ENCODE measurements around the gene ITGB3.

Gene ITGB3

GRCh38 chr17:47295037-47295873 is 41.6 kb downstream of the ITGB3 start:
- in situ Hi-C loops (cut with MboI; ENCODE audit: low sequenced_read_pairs), result no loop called here

- in situ Hi-C loops (cut with MboI; ENCODE audit: low sequenced_read_pairs), result no loop called here
These were observed 42.2 kb downstream of the ITGB3 start for GRCh38 chr17:47295874-47296255.

- in situ Hi-C loops (cut with MboI; ENCODE audit: low sequenced_read_pairs), result no loop called here
These were observed 44.2 kb downstream of the ITGB3 start for GRCh38 chr17:47297661-47298400.

GRCh38 chr17:47298712-47299111 is 45.1 kb downstream of the ITGB3 start:
- in situ Hi-C loops (cut with MboI; ENCODE audit: low sequenced_read_pairs), result no loop called here

GRCh38 chr17:47299239-47299910 is 45.7 kb downstream of the ITGB3 start:
- in situ Hi-C loops (cut with MboI; ENCODE audit: low sequenced_read_pairs), result no loop called here

GRCh38 chr17:47300718-47301117 is 47.1 kb downstream of the ITGB3 start:
- in situ Hi-C loops (cut with MboI; ENCODE audit: low sequenced_read_pairs), result no loop called here

- in situ Hi-C loops (cut with MboI; ENCODE audit: low sequenced_read_pairs), result no loop called here
These were observed 47.5 kb downstream of the ITGB3 start for GRCh38 chr17:47301161-47301560.

GRCh38 chr17:47301831-47302230 is 48.2 kb downstream of the ITGB3 start:
- in situ Hi-C loops (cut with MboI; ENCODE audit: low sequenced_read_pairs), result no loop called here

GRCh38 chr17:47304186-47304585 is 50.6 kb downstream of the ITGB3 start:
- in situ Hi-C loops (cut with MboI; ENCODE audit: low sequenced_read_pairs), result no loop called here

GRCh38 chr17:47305302-47305923 is 51.8 kb downstream of the ITGB3 start:
- in situ Hi-C loops (cut with MboI; ENCODE audit: low sequenced_read_pairs), result no loop called here

GRCh38 chr17:47310186-47310733 is 56.6 kb downstream of the ITGB3 start:
- in situ Hi-C loops (cut with MboI; ENCODE audit: low sequenced_read_pairs), result no loop called here

- in situ Hi-C loops (cut with MboI; ENCODE audit: low sequenced_read_pairs), result no loop called here
These were observed 57.8 kb downstream of the ITGB3 start for GRCh38 chr17:47311420-47311819.

- in situ Hi-C loops (cut with MboI; ENCODE audit: low sequenced_read_pairs), result no loop called here
These were observed 62.0 kb downstream of the ITGB3 start for GRCh38 chr17:47315451-47316266.

- in situ Hi-C loops (cut with MboI; ENCODE audit: low sequenced_read_pairs), result no loop called here
These were observed 62.7 kb downstream of the ITGB3 start for GRCh38 chr17:47316311-47316710.

- in situ Hi-C loops (cut with MboI; ENCODE audit: low sequenced_read_pairs), result no loop called here
These were observed 63.5 kb downstream of the ITGB3 start for GRCh38 chr17:47317119-47317518.

GRCh38 chr17:47318197-47318918 is 64.7 kb downstream of the ITGB3 start:
- in situ Hi-C loops (cut with MboI; ENCODE audit: low sequenced_read_pairs), result no loop called here

GRCh38 chr17:47320879-47321502 is 67.4 kb downstream of the ITGB3 start:
- in situ Hi-C loops (cut with MboI; ENCODE audit: low sequenced_read_pairs), result no loop called here

GRCh38 chr17:47323382-47324223 is 70.0 kb downstream of the ITGB3 start, which contains the start of gene EFCAB13:
Gene EFCAB13, plus strand, starts transcription at chr17:47323955. Its CDS starts 4,399 bp downstream, at chr17:47328354.
- in situ Hi-C loops (cut with MboI; ENCODE audit: low sequenced_read_pairs), result no loop called here

Measured in HL-60/S4 treated with phorbol 12-myristate 13-acetate at 8.2 ng/mL for 4 days and 3 days (cell line).